ENCODE measurements around the gene CRIP3. TPM values are rescaled to one million over a fixed set of nuclear protein-coding genes. Genes with fewer than 3 reads are reported as not detected.

The CRIP3 gene
- total and polyA plus RNA-seq, 2 of the 8 experiments (the other 6 are each of a cell fraction or from before 2014, with no cell fraction given), result 34.0 to 46.3 TPM

DNA sequence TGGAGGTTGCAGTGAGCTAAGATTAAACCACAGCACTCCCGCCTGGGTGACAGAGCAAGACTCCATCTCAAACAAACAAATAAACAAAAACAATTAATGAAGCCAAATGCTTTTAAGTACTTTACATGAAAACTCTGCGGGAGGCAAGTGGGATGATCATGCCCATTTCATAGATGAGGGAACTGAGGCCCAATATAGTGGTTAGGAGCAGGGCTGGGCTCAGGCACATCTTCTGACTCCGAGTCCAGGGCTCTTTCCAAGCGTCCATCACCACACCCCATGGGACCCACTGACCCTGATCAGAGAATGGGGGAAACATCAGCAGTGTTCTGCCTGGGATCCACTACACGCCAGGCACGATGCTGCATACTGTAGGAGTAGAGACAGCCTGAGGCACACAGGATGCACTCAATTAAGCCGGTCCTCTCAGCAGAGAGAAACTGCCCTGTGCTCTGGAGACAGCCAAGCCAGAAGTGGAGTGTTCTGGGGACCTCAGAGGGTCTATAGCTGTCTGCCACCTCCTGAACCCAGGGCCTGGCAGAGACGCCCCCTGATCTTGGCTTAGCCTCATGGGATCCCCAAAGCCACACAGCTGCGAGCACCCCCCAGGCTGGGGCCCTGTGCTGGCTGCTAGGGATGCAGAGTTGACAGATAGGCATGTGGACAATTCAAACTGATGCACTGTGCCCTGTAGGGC, 51.8 kb downstream of the CRIP3 start (continued):
- TF ChIP-seq POLR2AphosphoS5 (IDR thresholded peaks at IDR 0.05; ENCODE audit: low read depth, low read length) (no peak), YY1 (IDR thresholded peaks at IDR 0.05; ENCODE audit: low read depth, low read length) (no peak), SP2 (IDR thresholded peaks at IDR 0.05; ENCODE audit: low read length) (no peak), BCL11A (IDR thresholded peaks at IDR 0.05; ENCODE audit: low read depth in 2 of 2, low read length in 2 of 2) (no peak), HDAC6 (IDR thresholded peaks at IDR 0.05; ENCODE audit: low read depth, low read length) (no peak), RXRA (IDR thresholded peaks at IDR 0.05; ENCODE audit: insufficient read depth, low read depth, low read length) (no peak), ZNF274 (IDR thresholded peaks at IDR 0.05; ENCODE audit: borderline replicate concordance, extremely low read depth, low read length) (no peak), HDAC2 (IDR thresholded peaks at IDR 0.05; ENCODE audit: borderline replicate concordance in 1 of 2, low read depth in 2 of 2, low read length in 2 of 2) (no peak), NANOG (IDR thresholded peaks at IDR 0.05; ENCODE audit: insufficient read depth, low read depth, low read length, poor library complexity, severe bottlenecking) (no peak)
- TF ChIP-seq, protein P1, sequence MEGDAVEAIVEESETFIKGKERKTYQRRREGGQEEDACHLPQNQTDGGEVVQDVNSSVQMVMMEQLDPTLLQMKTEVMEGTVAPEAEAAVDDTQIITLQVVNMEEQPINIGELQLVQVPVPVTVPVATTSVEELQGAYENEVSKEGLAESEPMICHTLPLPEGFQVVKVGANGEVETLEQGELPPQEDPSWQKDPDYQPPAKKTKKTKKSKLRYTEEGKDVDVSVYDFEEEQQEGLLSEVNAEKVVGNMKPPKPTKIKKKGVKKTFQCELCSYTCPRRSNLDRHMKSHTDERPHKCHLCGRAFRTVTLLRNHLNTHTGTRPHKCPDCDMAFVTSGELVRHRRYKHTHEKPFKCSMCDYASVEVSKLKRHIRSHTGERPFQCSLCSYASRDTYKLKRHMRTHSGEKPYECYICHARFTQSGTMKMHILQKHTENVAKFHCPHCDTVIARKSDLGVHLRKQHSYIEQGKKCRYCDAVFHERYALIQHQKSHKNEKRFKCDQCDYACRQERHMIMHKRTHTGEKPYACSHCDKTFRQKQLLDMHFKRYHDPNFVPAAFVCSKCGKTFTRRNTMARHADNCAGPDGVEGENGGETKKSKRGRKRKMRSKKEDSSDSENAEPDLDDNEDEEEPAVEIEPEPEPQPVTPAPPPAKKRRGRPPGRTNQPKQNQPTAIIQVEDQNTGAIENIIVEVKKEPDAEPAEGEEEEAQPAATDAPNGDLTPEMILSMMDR (IDR thresholded peaks at IDR 0.05; ENCODE audit: control extremely low read depth in 1 of 3, insufficient read depth in 1 of 3, low read depth in 1 of 3, low read length in 3 of 3), result no peak

Small RNA genes within 50 kb of the gene (small RNA-seq; reads per million reads assigned to genes)
- gene RPL12P47 (ENCODE audit: insufficient read depth), result not detected

Other genes with a start within 250 kb of the CRIP3 start
- 97.7 and 99.9 TPM in 2 replicates for gene MRPL2, start 249.4 kb downstream of the CRIP3 start, total RNA-seq (2021; fragmentation: NEBNext Ultra II Directional; extraction: Animal tissue kit (Norgen Biotek cat#: 25700))
- 58.7 and 61.0 TPM in 2 replicates for gene MRPL2, start 249.4 kb downstream of the CRIP3 start, polyA plus RNA-seq (2011; rRNA removed)
- gene KLC4, start 249.2 kb downstream of the CRIP3 start, total RNA-seq (2021; fragmentation: NEBNext Ultra II Directional; extraction: Animal tissue kit (Norgen Biotek cat#: 25700)), result 27.7 and 28.5 TPM in 2 replicates
- gene KLC4, start 249.2 kb downstream of the CRIP3 start, polyA plus RNA-seq (2011; rRNA removed), result 15.7 and 23.8 TPM in 2 replicates
- gene PTK7, start 232.5 kb downstream of the CRIP3 start, total RNA-seq (2021; fragmentation: NEBNext Ultra II Directional; extraction: Animal tissue kit (Norgen Biotek cat#: 25700)), result 130 and 138 TPM in 2 replicates
- 110 and 133 TPM in 2 replicates for gene PTK7, start 232.5 kb downstream of the CRIP3 start, polyA plus RNA-seq (2011; rRNA removed)
- gene SRF, start 137.6 kb downstream of the CRIP3 start, total RNA-seq (2021; fragmentation: NEBNext Ultra II Directional; extraction: Animal tissue kit (Norgen Biotek cat#: 25700)), result 49.0 and 52.7 TPM in 2 replicates
- 69.5 and 88.6 TPM in 2 replicates for gene SRF, start 137.6 kb downstream of the CRIP3 start, polyA plus RNA-seq (2011; rRNA removed)
- 9.8 and 10.5 TPM in 2 replicates for gene CUL9, start 126.6 kb downstream of the CRIP3 start, total RNA-seq (2021; fragmentation: NEBNext Ultra II Directional; extraction: Animal tissue kit (Norgen Biotek cat#: 25700))
- gene CUL9, start 126.6 kb downstream of the CRIP3 start, polyA plus RNA-seq (2011; rRNA removed), result 7.7 and 10.2 TPM in 2 replicates
- gene DNPH1, start 79.3 kb downstream of the CRIP3 start, total RNA-seq (2021; fragmentation: NEBNext Ultra II Directional; extraction: Animal tissue kit (Norgen Biotek cat#: 25700)), result 33.9 and 37.2 TPM in 2 replicates
- gene DNPH1, start 79.3 kb downstream of the CRIP3 start, polyA plus RNA-seq (2011; rRNA removed), result 134 and 168 TPM in 2 replicates
- 1.5 and 1.6 TPM in 2 replicates for gene TTBK1, start 65.3 kb downstream of the CRIP3 start, total RNA-seq (2021; fragmentation: NEBNext Ultra II Directional; extraction: Animal tissue kit (Norgen Biotek cat#: 25700))
- gene TTBK1, start 65.3 kb downstream of the CRIP3 start, polyA plus RNA-seq (2011; rRNA removed), result 0.53 and 0.63 TPM in 2 replicates
- gene SLC22A7, start 10.6 kb downstream of the CRIP3 start, total RNA-seq (2021; fragmentation: NEBNext Ultra II Directional; extraction: Animal tissue kit (Norgen Biotek cat#: 25700)), result not detected in 2 replicates
- not detected in 2 replicates for gene SLC22A7, start 10.6 kb downstream of the CRIP3 start, polyA plus RNA-seq (2011; rRNA removed)
- gene ZNF318, start 60.8 kb upstream of the CRIP3 start, total RNA-seq (2021; fragmentation: NEBNext Ultra II Directional; extraction: Animal tissue kit (Norgen Biotek cat#: 25700)), result 22.1 and 22.3 TPM in 2 replicates
- 10.2 and 11.1 TPM in 2 replicates for gene ZNF318, start 60.8 kb upstream of the CRIP3 start, polyA plus RNA-seq (2011; rRNA removed)
- 21.0 and 24.6 TPM in 2 replicates for gene ABCC10, start 118.7 kb upstream of the CRIP3 start, total RNA-seq (2021; fragmentation: NEBNext Ultra II Directional; extraction: Animal tissue kit (Norgen Biotek cat#: 25700))
- 15.5 and 22.3 TPM in 2 replicates for gene ABCC10, start 118.7 kb upstream of the CRIP3 start, polyA plus RNA-seq (2011; rRNA removed)
- gene DLK2, start 146.7 kb upstream of the CRIP3 start, total RNA-seq (2021; fragmentation: NEBNext Ultra II Directional; extraction: Animal tissue kit (Norgen Biotek cat#: 25700)), result 0.37 and 0.67 TPM in 2 replicates
- gene DLK2, start 146.7 kb upstream of the CRIP3 start, polyA plus RNA-seq (2011; rRNA removed), result 0.80 and 1.6 TPM in 2 replicates
- gene TJAP1, start 168.7 kb upstream of the CRIP3 start, total RNA-seq (2021; fragmentation: NEBNext Ultra II Directional; extraction: Animal tissue kit (Norgen Biotek cat#: 25700)), result 36.8 and 40.4 TPM in 2 replicates
- gene TJAP1, start 168.7 kb upstream of the CRIP3 start, polyA plus RNA-seq (2011; rRNA removed), result 30.7 and 50.1 TPM in 2 replicates
- gene LRRC73, start 201.5 kb upstream of the CRIP3 start, total RNA-seq (2021; fragmentation: NEBNext Ultra II Directional; extraction: Animal tissue kit (Norgen Biotek cat#: 25700)), result 0.26 and 0.69 TPM in 2 replicates
- 0.24 and 0.25 TPM in 2 replicates for gene LRRC73, start 201.5 kb upstream of the CRIP3 start, polyA plus RNA-seq (2011; rRNA removed)
- 77.2 and 78.2 TPM in 2 replicates for gene YIPF3, start 208.1 kb upstream of the CRIP3 start, total RNA-seq (2021; fragmentation: NEBNext Ultra II Directional; extraction: Animal tissue kit (Norgen Biotek cat#: 25700))
- 225 and 284 TPM in 2 replicates for gene YIPF3, start 208.1 kb upstream of the CRIP3 start, polyA plus RNA-seq (2011; rRNA removed)
- 46.9 and 49.6 TPM in 2 replicates for gene POLR1C, start 208.3 kb upstream of the CRIP3 start, total RNA-seq (2021; fragmentation: NEBNext Ultra II Directional; extraction: Animal tissue kit (Norgen Biotek cat#: 25700))
- gene POLR1C, start 208.3 kb upstream of the CRIP3 start, polyA plus RNA-seq (2011; rRNA removed), result 30.0 and 42.9 TPM in 2 replicates